Smooth muscle cell (in vitro differentiated cells): ENCODE measurements around the gene CNST. TPM values are rescaled to one million over a fixed set of nuclear protein-coding genes. Genes with fewer than 3 reads are reported as not detected.
A peak's percentile ranks its signal among the peaks of the same experiment; 100 is the strongest.

Source experiments
- DNase-seq: peaks from one replicate; lab custom pipeline; 2025; ENCODE audit not compliant: unreplicated experiment; lab: John Stamatoyannopoulos, UW
- H2AFZ ChIP-seq: fragments of 200-600 bp; sonication (generic); 2 replicates; pipeline ENCODE4 v1.6.0; 2016; ENCODE audit warnings: antibody characterized with exemption, low read depth, mild to moderate bottlenecking
- H3F3A ChIP-seq: fragments of 200-600 bp; sonication (generic); 2 replicates; pipeline ENCODE4 v1.6.0; 2017; ENCODE audit warnings: antibody characterized with exemption, low read depth
- H3K27ac ChIP-seq: fragments of 200-600 bp; sonication (generic); 2 replicates; pipeline ENCODE4 v1.5.1; 2016; ENCODE audit warnings: low read depth, mild to moderate bottlenecking
- H3K27me3 ChIP-seq: fragments of 200-600 bp; sonication (generic); 2 replicates; pipeline ENCODE4 v1.6.1; 2016; ENCODE audit warnings: low read depth, mild to moderate bottlenecking
- H3K36me3 ChIP-seq: fragments of 200-600 bp; sonication (generic); 2 replicates; pipeline ENCODE4 v1.5.1; 2016; ENCODE audit warnings: low read depth
- H3K4me1 ChIP-seq: fragments of 200-600 bp; sonication (generic); 2 replicates; pipeline ENCODE4 v1.5.1; 2016; ENCODE audit warnings: low read depth
- H3K4me2 ChIP-seq: fragments of 200-600 bp; sonication (generic); 2 replicates; pipeline ENCODE4 v1.6.0; 2016; ENCODE audit warnings: mild to moderate bottlenecking
- H3K4me3 ChIP-seq: fragments of 200-600 bp; sonication (generic); 2 replicates; pipeline ENCODE4 v1.5.1; 2016; ENCODE audit warnings: mild to moderate bottlenecking
- H3K79me2 ChIP-seq: fragments of 200-600 bp; sonication (generic); 2 replicates; pipeline ENCODE4 v1.6.0; 2016; ENCODE audit warnings: low read depth, mild to moderate bottlenecking
- H3K9ac ChIP-seq: fragments of 200-600 bp; sonication (generic); 2 replicates; pipeline ENCODE4 v1.6.0; 2016; ENCODE audit warnings: low read depth
- H3K9me3 ChIP-seq: fragments of 200-600 bp; sonication (generic); replicated peaks from 2 replicates; pipeline ENCODE4 v1.5.1; 2016; ENCODE audit warnings: low read depth
- H4K20me1 ChIP-seq: fragments of 200-600 bp; sonication (generic); 2 replicates; pipeline ENCODE4 v1.6.0; 2016; ENCODE audit warnings: low read depth
- WGBS: methylation state at CpG from one replicate; pipeline ENCODE4 v1.1.7; 2016; ENCODE audit warnings: low lambda C conversion rate; 5-methylcytosine and 5-hydroxymethylcytosine counted together
- polyA plus RNA-seq: library from polyadenylated mRNA; unstranded; fragments of >200 nt; fragmentation: Nextera tagmentation; extraction: Ambion mirVana; gene quantifications from 2 replicates; pipeline ENCODE4 v1.2.1, GENCODE V29; 2016
- total RNA-seq: library from RNA; depleted of rRNA; stranded (reverse); fragments of >200 nt; gene quantifications from 2 replicates; pipeline ENCODE4 v1.2.3, GENCODE V29; 2014
- TF ChIP-seq, protein P1 (sequence below): fragments of 200-600 bp; sonication (generic); IDR thresholded peaks from 2 replicates; pipeline ENCODE4 v1.5.1; 2017; ENCODE audit warnings: borderline replicate concordance, mild to moderate bottlenecking, antibody characterized with exemption; ENCODE audit not compliant: insufficient read depth, poor library complexity, severe bottlenecking

CNST gene
- total and polyA plus RNA-seq, 2 experiments from 2014 or later: 6.7 to 16.9 TPM

DNA sequence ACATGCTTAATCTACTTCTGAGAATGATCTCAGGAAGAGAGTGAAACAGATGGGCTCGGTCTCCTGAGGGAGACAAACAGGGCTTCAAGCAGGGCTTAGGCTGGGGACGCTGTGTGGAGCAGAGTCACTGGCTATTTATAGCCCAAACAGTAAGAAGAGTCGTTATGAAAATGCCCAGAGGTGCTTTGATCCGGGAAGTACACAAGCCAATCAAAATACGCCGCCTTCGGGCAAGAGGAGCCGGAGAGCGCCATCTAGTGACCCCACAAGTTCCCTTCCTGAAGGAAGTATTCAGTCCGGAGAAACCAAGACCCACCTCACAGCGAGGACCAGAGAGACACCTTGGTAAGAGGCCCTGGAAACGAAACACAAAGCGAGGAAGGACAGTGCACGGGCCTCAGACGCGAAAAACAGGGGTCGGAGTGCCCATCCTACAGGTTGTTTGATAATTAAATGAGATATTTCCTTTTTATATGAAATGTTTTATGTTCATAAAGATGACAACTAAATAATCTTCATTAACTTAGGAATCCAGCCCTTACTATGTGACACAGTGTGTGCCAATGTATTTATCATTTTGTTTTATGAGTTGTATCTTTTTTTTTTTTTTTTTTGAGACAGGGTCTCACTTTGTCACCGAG lies 133.0 kb downstream of the CNST start:
- Histone ChIP-seq H3K79me2 (no peaks in the 10 kb centered on the region), H2AFZ (peak overlapping the region; percentile 64), H4K20me1 (no peaks in the 10 kb centered on the region), H3K36me3 (no peaks in the 10 kb centered on the region), H3K9me3 (no peaks in the 10 kb centered on the region), H3K4me1 (no peaks in the 10 kb centered on the region), H3K9ac (peak overlapping the region; percentile 78), H3K27ac (peak overlapping the region; percentile 32), H3F3A (no peaks in the 10 kb centered on the region), H3K4me3 (peak overlapping the region; percentile 42), H3K4me2 (peak overlapping the region; percentile 60), H3K27me3 (no peaks in the 10 kb centered on the region)
- 11% methylated on average over 18 of the region's 18 CpGs for WGBS
- TF ChIP-seq, protein P1, sequence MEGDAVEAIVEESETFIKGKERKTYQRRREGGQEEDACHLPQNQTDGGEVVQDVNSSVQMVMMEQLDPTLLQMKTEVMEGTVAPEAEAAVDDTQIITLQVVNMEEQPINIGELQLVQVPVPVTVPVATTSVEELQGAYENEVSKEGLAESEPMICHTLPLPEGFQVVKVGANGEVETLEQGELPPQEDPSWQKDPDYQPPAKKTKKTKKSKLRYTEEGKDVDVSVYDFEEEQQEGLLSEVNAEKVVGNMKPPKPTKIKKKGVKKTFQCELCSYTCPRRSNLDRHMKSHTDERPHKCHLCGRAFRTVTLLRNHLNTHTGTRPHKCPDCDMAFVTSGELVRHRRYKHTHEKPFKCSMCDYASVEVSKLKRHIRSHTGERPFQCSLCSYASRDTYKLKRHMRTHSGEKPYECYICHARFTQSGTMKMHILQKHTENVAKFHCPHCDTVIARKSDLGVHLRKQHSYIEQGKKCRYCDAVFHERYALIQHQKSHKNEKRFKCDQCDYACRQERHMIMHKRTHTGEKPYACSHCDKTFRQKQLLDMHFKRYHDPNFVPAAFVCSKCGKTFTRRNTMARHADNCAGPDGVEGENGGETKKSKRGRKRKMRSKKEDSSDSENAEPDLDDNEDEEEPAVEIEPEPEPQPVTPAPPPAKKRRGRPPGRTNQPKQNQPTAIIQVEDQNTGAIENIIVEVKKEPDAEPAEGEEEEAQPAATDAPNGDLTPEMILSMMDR: peak; percentile 82
- DNase-seq: peak; percentile 36

DNA sequence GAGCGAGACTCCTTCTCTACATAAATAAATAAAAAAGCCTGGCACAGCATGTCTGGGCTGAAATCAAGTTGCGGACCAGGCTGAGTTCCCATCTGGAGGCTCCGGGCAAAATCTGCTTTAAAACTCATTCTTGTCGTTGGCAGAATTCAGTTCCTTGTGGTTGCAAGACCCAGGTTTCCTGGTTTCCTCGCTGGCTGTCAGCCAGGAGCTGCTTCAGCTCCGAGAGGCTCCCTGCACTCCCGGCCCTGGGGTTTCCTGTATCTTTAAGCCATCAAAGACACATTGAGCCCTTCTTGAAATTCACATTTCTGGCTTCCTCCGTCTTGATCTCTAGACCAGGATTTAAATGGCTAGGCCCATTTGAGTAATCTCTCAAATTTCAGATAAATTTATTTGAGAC lies 137.3 kb downstream of the CNST start:
- DNase-seq: no peak
- Histone ChIP-seq H3K27me3 (no peaks in the 10 kb centered on the region), H3K9me3 (no peaks in the 10 kb centered on the region), H3K4me1 (no peaks in the 10 kb centered on the region), H3K9ac (no peak overlapping the region), H3K36me3 (no peaks in the 10 kb centered on the region), H3K79me2 (no peaks in the 10 kb centered on the region), H3K4me3 (no peak overlapping the region), H2AFZ (peak overlapping the region; percentile 16), H3K27ac (no peak overlapping the region), H4K20me1 (no peaks in the 10 kb centered on the region), H3K4me2 (no peak overlapping the region), H3F3A (no peaks in the 10 kb centered on the region)
- WGBS: 62% methylated on average over 8 of the region's 8 CpGs
- TF ChIP-seq, protein P1: no peak

DNA sequence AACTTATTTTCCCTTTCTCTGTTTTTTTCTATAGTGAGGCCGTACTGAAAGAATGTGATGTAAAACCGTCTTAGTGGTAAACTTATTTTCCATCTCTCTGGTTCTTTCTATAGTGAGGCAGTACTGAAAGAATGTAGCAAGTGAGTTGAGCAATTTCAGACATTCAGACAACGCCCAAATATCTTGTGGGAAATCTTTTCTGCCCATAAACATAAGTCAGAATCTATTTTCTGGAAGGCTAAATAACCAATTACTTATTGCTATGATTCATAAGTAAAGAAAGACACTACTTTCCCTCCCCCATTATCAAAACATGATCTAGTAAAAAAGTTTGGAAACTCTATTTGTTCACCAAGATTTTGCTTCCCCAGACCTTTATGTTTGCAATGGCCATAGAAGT lies 139.1 kb downstream of the CNST start:
- TF ChIP-seq, protein P1: no peak
- peak overlapping the region; percentile 71 for H3K27ac ChIP-seq
- no peak overlapping the region for H3K4me3 ChIP-seq
- peak overlapping the region; percentile 77 for H2AFZ ChIP-seq
- H3K4me2 ChIP-seq: peak overlapping the region; percentile 67
- H3K36me3 ChIP-seq: no peaks in the 10 kb centered on the region
- H3F3A ChIP-seq: no peaks in the 10 kb centered on the region
- H3K4me1 ChIP-seq: no peaks in the 10 kb centered on the region
- H3K9ac ChIP-seq: peak overlapping the region; percentile 37
- H3K79me2 ChIP-seq: no peaks in the 10 kb centered on the region
- no peaks in the 10 kb centered on the region for H4K20me1 ChIP-seq
- H3K9me3 ChIP-seq: no peaks in the 10 kb centered on the region
- H3K27me3 ChIP-seq: no peaks in the 10 kb centered on the region
- WGBS: 2% methylated on average over 3 of the region's 3 CpGs
- DNase-seq: no peak

DNA sequence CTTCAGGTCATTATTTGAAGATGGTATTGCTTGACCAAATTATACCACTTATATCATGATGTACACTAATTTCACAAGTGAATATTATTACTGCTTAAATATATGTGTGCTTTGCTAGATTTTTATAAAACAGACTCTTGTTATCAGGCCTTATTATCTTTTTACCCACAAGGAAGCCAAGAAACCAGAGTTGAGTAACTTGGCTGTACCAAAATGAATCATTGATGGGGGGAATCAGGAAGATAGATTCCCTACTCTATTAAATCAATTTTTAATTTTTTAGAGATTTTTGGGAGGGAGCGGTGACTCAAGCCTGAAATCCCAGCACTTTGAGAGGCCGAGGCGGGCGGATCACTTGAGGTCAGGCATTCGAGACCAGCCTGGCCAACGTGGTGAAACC lies 141.9 kb downstream of the CNST start:
- no peaks in the 10 kb centered on the region for H3K79me2 ChIP-seq
- no peaks in the 10 kb centered on the region for H3K4me1 ChIP-seq
- H4K20me1 ChIP-seq: no peaks in the 10 kb centered on the region
- H3K9ac ChIP-seq: no peak overlapping the region
- no peak overlapping the region for H2AFZ ChIP-seq
- 91% methylated on average over 6 of the region's 6 CpGs for WGBS
- no peaks in the 10 kb centered on the region for H3F3A ChIP-seq
- H3K27ac ChIP-seq: no peak overlapping the region
- no peak overlapping the region for H3K4me2 ChIP-seq
- no peak for DNase-seq
- H3K27me3 ChIP-seq: no peaks in the 10 kb centered on the region
- no peak overlapping the region for H3K4me3 ChIP-seq
- H3K36me3 ChIP-seq: no peaks in the 10 kb centered on the region
- no peaks in the 10 kb centered on the region for H3K9me3 ChIP-seq
- TF ChIP-seq, protein P1: no peak
